Activated CD8-positive, alpha-beta memory T cell treated with anti-CD3 and anti-CD28 coated beads for 36 hours (primary cell): Measurements from ENCODE around the gene CHD9. TPM values are rescaled to one million over a fixed set of nuclear protein-coding genes. Genes with fewer than 3 reads are reported as not detected.
"Not testable (repeated sequence)": the region's sequence is repeated elsewhere in the genome, so short reads cannot be mapped to it uniquely, and the experiment has no call there.

Experiments
- CTCF ChIA-PET: fragments of 350-600 bp; sonication (Branson Sonifier 250); formaldehyde crosslinking; loops from one replicate; lab custom pipeline; 2021; ENCODE audit warnings: antibody characterized with exemption; lab: Charles Lee
- POLR2A ChIA-PET: fragments of 350-600 bp; sonication (Branson Sonifier 250); formaldehyde crosslinking; loops from one replicate; lab custom pipeline; 2021; ENCODE audit warnings: antibody characterized with exemption; lab: Charles Lee
- total RNA-seq, 2 experiments: library from RNA; stranded (reverse); gene quantifications; one replicate each; pipeline ENCODE4 v1.2.3, GENCODE V29; 2021

CHD9 gene
- total RNA-seq, 2 experiments from 2014 or later, result 16.8 to 17.1 TPM

- CTCF ChIA-PET, result no interaction called here
- POLR2A ChIA-PET, result no interaction called here
Measured at GRCh38 chr16:53043986-53044601, 10.7 kb upstream of the CHD9 start.

GRCh38 chr16:53045341-53046220 is 9.2 kb upstream of the CHD9 start:
- CTCF ChIA-PET, result no interaction called here
- POLR2A ChIA-PET, result no interaction called here

- CTCF ChIA-PET, POLR2A ChIA-PET: not testable (repeated sequence)
Measured at GRCh38 chr16:53047515-53047914, 7.3 kb upstream of the CHD9 start.

- ChIA-PET POLR2A (no interaction called here), CTCF (no interaction called here)
Measured at GRCh38 chr16:53048139-53048915, 6.5 kb upstream of the CHD9 start.

- CTCF ChIA-PET, POLR2A ChIA-PET: not testable (repeated sequence)
Measured at GRCh38 chr16:53051255-53051654, 3.5 kb upstream of the CHD9 start.

- CTCF ChIA-PET, result no interaction called here
- POLR2A ChIA-PET, result interaction anchor here (0.5 kb wide), 1 partner anchor 46 kb away, joined by 3 read pairs; no protein-coding TSS in a partner anchor
Measured at GRCh38 chr16:53052519-53053501, 2.0 kb upstream of the CHD9 start, which contains the start of gene CHD9NB. Gene CHD9NB, minus strand, starts transcription at chr16:53052897. Its CDS starts 8,739 bp downstream, at chr16:53044158.

- POLR2A ChIA-PET, result interaction anchor here (0.6 to 1.1 kb wide), 2 partner anchors 39 to 381 kb away, joined by 3 read pairs; no protein-coding TSS in a partner anchor
- CTCF ChIA-PET, result interaction anchor here (0.7 to 2.0 kb wide), 10 partner anchors 10 to 476 kb away, joined by 3 to 9 read pairs (median 4); no protein-coding TSS in a partner anchor
Measured at GRCh38 chr16:53053967-53054669, 673 bp upstream of the CHD9 start.

GRCh38 chr16:53055541-53056391 is 975 bp downstream of the CHD9 start:
- POLR2A ChIA-PET, result interaction anchor here (0.6 to 1.3 kb wide), 4 partner anchors 43 to 379 kb away, joined by 3 to 5 read pairs (median 3); no protein-coding TSS in a partner anchor
- CTCF ChIA-PET, result interaction anchor here (0.8 to 2.0 kb wide), 15 partner anchors 8 to 402 kb away, joined by 3 to 9 read pairs (median 4); no protein-coding TSS in a partner anchor

- POLR2A ChIA-PET, result interaction anchor here (1.3 kb wide), 1 partner anchor 43 kb away, joined by 5 read pairs; no protein-coding TSS in a partner anchor
- CTCF ChIA-PET, result interaction anchor here (1.0 to 1.2 kb wide), 2 partner anchors 74 to 103 kb away, joined by 3 read pairs; no protein-coding TSS in a partner anchor
Measured at GRCh38 chr16:53056392-53056881, 1.6 kb downstream of the CHD9 start.

GRCh38 chr16:53057658-53058057 is 2.9 kb downstream of the CHD9 start:
- POLR2A ChIA-PET, result interaction anchor here (0.6 kb wide), 1 partner anchor 47 kb away, joined by 3 read pairs; no protein-coding TSS in a partner anchor
- CTCF ChIA-PET, result interaction anchor here (1.5 kb wide), 1 partner anchor 193 kb away, joined by 3 read pairs; no protein-coding TSS in a partner anchor

GRCh38 chr16:53058441-53058840 is 3.6 kb downstream of the CHD9 start:
- CTCF ChIA-PET, result interaction anchor here (1.5 kb wide), 1 partner anchor 192 kb away, joined by 3 read pairs; no protein-coding TSS in a partner anchor

GRCh38 chr16:53058882-53059281 is 4.1 kb downstream of the CHD9 start:
- ChIA-PET POLR2A (no interaction called here), CTCF (no interaction called here)

More at GRCh38 chr16:53058441-53058840, 3.6 kb downstream of the CHD9 start:
- POLR2A ChIA-PET, result no interaction called here

- CTCF ChIA-PET, result no interaction called here
Measured at GRCh38 chr16:53059672-53060071, 4.9 kb downstream of the CHD9 start.

GRCh38 chr16:53061256-53061655 is 6.5 kb downstream of the CHD9 start:
- ChIA-PET POLR2A (no interaction called here), CTCF (no interaction called here)

More at GRCh38 chr16:53059672-53060071, 4.9 kb downstream of the CHD9 start:
- POLR2A ChIA-PET, result interaction anchor here (0.6 kb wide), 1 partner anchor 41 kb away, joined by 4 read pairs; no protein-coding TSS in a partner anchor

GRCh38 chr16:53061701-53062159 is 6.9 kb downstream of the CHD9 start:
- POLR2A ChIA-PET, result no interaction called here
- CTCF ChIA-PET, result interaction anchor here (0.7 kb wide), 1 partner anchor 146 kb away, joined by 3 read pairs; no protein-coding TSS in a partner anchor
